HL-60 (cell line): Measurements from ENCODE around the gene GATM.

ENCODE experiments used
- CTCF ChIP-seq: IDR thresholded peaks from one replicate; pipeline ENCODE4 v1.5.1; 2011; ENCODE audit warnings: low read length, control low read depth, inconsistent platforms; ENCODE audit not compliant: insufficient read depth
- GABPA ChIP-seq: IDR thresholded peaks from 2 replicates; pipeline ENCODE4 v1.6.1; 2012; ENCODE audit warnings: low read depth
- POLR2AphosphoS5 ChIP-seq: IDR thresholded peaks from 2 replicates; pipeline ENCODE4 v1.6.1; 2012; ENCODE audit warnings: low read depth
- SPI1 ChIP-seq: IDR thresholded peaks from 2 replicates; pipeline ENCODE4 v1.6.1; 2012; ENCODE audit warnings: low read depth, mild to moderate bottlenecking, borderline replicate concordance
- TF ChIP-seq, protein P1 (sequence below): IDR thresholded peaks from 2 replicates; pipeline ENCODE4 v1.6.1; 2012; ENCODE audit warnings: low read depth; ENCODE audit not compliant: insufficient replicate concordance

- TF ChIP-seq CTCF: no peak
- TF ChIP-seq POLR2AphosphoS5: no peak
- TF ChIP-seq GABPA: no peak
- TF ChIP-seq, protein P1, sequence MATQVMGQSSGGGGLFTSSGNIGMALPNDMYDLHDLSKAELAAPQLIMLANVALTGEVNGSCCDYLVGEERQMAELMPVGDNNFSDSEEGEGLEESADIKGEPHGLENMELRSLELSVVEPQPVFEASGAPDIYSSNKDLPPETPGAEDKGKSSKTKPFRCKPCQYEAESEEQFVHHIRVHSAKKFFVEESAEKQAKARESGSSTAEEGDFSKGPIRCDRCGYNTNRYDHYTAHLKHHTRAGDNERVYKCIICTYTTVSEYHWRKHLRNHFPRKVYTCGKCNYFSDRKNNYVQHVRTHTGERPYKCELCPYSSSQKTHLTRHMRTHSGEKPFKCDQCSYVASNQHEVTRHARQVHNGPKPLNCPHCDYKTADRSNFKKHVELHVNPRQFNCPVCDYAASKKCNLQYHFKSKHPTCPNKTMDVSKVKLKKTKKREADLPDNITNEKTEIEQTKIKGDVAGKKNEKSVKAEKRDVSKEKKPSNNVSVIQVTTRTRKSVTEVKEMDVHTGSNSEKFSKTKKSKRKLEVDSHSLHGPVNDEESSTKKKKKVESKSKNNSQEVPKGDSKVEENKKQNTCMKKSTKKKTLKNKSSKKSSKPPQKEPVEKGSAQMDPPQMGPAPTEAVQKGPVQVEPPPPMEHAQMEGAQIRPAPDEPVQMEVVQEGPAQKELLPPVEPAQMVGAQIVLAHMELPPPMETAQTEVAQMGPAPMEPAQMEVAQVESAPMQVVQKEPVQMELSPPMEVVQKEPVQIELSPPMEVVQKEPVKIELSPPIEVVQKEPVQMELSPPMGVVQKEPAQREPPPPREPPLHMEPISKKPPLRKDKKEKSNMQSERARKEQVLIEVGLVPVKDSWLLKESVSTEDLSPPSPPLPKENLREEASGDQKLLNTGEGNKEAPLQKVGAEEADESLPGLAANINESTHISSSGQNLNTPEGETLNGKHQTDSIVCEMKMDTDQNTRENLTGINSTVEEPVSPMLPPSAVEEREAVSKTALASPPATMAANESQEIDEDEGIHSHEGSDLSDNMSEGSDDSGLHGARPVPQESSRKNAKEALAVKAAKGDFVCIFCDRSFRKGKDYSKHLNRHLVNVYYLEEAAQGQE: no peak
- no peak for TF ChIP-seq SPI1
Measured at GRCh38 chr15:45337224-45337623, 41.1 kb downstream of the GATM start.
